HG03354 (cell line): Measurements from ENCODE around the gene TUBB2A.
"Not testable (repeated sequence)": the region's sequence is repeated elsewhere in the genome, so short reads cannot be mapped to it uniquely, and the experiment has no call there.

ENCODE experiments used
- ATAC-seq: cut with Tn5 transposase; IDR thresholded peaks from one replicate; pipeline ENCODE4 v1.9.1; 2021; ENCODE audit warnings: mild to moderate bottlenecking; ENCODE audit not compliant: unreplicated experiment, poor library complexity, severe bottlenecking

Gene TUBB2A

GRCh38 chr6:3157131-3157933 is at the start of gene TUBB2A:
TSS of gene TUBB2A (minus strand) at chr6:3157544. CDS start at chr6:3157463, 81 bp downstream.
- peak; percentile 80 for ATAC-seq

GRCh38 chr6:3206339-3207015 is 49.1 kb upstream of the TUBB2A start:
- ATAC-seq: no peak

DNA sequence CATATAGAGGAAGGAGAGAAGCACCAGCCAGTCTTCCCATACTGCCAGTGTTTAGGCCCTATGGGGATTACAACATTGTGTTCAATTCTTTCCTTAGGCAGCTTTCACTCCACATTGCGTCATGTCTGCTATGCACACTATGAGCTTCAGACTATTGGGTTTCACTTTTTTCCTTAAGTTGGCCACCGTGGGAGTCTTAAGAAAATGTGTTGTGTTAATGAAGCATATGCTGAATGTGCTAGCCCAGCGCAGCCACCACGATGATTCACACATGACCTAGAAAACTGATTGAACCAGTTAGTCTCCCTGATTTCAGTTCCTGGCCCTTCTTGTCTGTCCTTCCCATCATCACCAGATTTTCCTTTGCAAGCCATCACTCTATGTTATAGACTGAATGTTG is 48.6 kb upstream of the TUBB2A start:
- no peak for ATAC-seq

GRCh38 chr6:3204921-3205320 is 47.6 kb upstream of the TUBB2A start:
- ATAC-seq: no peak

DNA sequence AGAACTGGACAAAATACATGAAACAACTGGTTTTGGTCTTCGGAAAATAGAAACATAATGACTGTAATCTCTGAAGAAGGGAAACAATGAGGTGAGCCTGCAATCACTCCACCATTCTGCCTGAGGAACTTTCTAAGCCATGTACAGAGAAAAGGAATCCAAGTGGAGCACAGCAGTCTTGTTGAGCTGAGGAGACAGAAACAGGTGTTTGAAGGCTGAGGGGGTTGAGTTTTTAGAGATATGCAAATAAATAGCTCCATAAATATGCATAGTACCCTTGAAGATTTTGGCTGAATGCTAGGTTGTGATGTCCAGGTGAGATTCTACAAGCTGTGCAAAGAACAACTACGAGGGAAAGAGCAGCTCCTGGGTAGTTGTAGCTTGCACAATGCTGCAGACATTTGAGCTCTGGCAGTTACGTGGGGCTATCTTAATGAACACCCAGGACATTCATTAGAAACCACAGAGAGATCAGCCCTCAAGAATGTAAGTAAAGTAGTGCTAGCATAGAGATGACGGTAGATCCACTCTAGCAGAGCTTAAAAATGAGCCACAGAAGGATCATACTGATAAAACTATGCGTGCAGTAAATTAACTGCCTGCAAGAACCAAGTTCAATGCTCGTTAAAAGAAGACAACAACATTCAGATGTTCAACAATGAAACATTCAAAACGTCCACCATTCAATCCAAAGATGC is 45.8 kb upstream of the TUBB2A start:
- no peak for ATAC-seq

- no peak for ATAC-seq
Measured at GRCh38 chr6:3201388-3201787, 44.0 kb upstream of the TUBB2A start.

DNA sequence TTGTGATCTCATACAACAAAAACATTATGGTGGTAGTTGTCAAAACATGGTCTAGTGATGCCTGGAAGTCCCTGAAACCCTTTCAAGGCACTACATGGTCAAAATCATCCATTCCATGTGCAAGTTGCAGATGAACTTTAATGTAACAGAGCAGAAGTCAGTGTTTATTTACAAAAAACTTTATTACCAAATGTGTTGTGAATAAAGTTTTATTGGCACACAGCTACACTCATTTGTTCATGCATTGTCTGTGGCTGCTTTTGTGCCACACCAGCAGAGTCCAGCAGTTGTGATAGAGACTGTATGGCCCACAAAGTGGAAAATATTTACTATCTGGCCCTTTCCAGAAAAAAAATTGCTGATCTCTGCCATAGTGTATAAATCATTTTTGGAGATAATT is 43.3 kb upstream of the TUBB2A start:
- ATAC-seq: no peak

DNA sequence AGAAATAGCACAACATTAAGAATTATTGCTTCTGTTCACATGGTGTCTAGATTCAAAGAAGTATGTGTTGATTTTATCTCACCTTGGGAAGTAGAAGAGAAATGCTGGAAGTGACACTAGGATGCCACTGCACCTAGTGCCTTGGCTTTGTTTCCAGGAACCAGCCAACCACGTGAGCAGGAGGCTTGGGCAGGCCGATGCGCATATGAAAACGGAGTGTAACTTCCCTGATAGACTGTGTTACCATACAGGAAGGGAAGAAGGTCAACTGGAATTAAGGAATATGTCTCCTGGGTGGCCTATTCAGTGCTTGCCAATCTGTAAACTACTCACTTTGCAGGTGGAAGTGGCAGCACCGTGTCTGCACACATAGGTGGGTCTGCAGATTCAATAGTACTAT is 42.0 kb upstream of the TUBB2A start:
- ATAC-seq: no peak

- ATAC-seq: not testable (repeated sequence)
Measured at GRCh38 chr6:3197734-3198133, 40.4 kb upstream of the TUBB2A start.

GRCh38 chr6:3196770-3197169 is 39.4 kb upstream of the TUBB2A start:
- ATAC-seq: no peak

DNA sequence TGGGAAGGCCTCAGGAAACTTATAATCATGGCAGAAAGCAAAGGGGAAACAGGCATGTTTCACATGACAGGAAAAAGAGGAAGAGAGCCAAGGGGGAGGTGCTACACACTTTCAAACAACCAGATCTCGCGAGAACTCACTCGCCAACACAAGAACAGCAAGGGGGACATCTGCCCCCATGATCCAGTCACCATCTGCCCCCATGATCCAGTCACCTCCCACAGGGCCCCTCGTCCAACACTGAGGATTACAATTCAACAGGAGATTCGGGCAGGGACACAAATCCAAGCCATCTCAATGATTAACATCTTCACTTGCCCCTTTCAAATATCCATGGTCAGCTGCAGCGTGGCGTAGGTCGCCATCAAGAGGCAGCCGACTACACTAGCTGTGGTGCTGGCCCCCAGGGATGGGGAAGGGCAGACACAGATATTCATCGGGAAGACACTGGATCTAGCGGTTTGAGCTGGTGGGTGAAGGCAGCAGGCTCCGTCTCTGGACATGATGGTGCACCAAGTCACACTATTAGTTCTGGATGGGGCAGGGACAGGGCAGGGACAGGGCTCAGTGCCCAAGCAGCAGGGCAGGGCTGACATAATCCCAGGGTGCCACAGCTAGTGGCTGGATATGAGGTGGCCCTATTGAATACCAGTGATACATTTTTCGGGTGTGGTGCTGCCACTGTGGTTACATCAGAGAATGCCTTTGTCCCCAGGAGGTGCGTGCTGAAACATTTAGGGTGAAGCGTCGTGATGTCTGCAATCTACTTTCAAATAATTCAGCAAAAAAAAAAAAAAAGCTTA is 38.6 kb upstream of the TUBB2A start:
- no peak for ATAC-seq

DNA sequence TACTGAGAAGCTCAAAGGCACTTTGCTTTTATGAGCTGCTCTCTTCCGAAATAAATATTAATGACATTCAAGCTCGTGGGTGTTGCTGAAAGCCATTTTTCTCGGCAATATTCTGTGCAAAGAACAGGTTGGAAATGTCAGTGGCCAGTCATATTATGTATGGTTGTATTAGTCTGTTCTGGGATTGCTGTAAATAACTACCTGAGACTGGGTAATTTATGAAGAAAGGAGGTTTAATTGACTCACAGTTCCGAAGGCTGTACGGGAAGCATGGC is 38.0 kb upstream of the TUBB2A start:
- ATAC-seq: no peak

DNA sequence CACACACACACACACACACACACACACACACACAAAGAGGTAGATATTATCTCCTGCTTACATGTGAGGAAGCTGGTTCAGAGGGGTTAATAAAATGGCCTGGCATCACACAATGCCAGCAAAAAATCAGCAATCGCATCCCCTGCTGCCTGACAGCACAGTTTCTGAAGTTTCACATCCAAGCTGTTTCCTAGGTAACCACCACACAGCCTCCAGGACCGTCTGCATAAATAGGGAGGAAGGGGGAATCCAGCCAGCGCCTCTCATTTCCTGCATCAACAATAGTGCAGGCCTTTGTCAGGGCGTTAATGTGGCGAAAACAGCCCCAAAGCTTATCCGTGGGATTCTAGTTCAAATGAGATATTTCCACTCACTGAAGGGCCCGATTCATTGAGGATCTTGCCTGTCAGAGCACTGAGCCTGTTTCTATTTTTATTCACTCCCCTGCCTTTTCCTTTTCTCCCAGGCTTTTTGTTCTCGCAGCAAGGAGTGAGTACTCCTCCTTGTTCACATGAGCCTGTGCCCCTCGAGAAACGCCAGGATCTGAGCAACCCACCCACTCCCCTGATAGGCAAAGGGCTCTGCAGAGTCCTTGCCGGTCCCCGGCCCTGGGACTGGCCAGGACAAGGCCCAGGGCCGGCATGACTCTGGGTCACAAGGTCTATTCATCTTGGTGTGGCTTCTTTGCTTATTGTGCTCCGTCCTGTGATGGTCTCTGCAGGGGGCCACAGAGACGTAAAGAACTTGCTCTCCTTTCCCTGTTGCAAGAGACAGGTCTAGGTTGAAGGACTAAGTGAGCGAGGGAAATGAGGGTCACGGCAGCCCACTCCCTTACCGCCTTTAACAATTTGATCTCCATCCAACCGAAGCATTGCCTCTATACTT is 37.4 kb upstream of the TUBB2A start:
- ATAC-seq: no peak

GRCh38 chr6:3193102-3193849 is 35.9 kb upstream of the TUBB2A start:
- no peak for ATAC-seq

DNA sequence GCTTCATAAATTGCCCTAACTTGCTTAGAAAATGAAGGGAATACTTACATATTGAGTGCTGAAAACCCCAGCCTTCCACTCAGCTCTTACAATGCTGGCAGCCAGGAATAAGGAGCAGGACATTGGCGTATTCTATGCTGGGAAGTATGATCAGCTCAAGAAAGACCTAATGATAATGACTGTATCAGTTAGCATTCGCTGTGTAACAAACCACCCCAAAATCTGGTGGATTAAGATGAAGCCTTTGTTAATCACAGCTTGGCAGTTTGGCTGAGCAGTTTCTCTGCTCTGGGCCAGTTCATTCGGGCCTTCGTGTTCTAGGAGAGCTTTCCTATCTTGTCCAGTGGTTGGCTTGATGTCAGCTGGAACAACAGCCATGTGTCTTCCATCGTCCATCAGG is 33.4 kb upstream of the TUBB2A start:
- no peak for ATAC-seq

DNA sequence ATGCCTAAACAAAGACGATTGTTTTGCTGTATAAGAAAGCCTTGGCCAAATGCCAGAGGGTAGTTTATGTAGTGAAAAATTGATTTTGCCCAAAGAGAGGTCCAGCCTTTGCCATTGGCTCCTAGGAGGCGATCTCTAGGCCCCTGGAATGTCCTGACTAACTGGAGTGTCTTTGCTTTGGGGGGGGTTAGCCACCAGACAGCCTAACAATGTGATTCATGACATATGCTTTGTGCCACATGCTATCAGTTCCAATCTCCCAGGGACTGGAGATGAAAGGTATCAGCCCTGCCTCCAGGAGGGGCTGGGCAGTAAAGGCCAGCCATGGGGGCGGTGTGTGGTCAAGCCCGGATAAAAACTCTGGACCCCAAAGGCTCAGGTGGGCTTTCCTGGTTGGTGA is 32.7 kb upstream of the TUBB2A start:
- ATAC-seq: no peak

DNA sequence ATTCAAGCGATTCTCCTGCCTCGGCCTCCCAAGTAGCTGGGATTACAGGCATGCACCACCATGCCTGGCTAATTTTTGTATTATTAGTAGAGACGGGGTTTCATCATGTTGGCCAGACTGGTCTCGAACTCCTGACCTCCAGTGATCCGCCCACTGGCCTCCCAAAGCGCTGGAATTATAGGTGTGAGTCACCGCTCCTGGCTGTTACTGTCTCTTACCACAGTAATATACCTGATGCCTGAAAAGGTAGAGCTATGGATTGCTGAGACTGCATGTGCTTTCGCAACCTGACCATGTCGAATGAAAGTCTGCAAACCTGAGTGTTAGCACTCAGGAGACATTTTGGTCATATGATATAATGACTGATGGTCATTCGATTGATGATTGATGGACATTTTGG is 31.8 kb upstream of the TUBB2A start:
- ATAC-seq: not testable (repeated sequence)

GRCh38 chr6:3188262-3188661 is 30.9 kb upstream of the TUBB2A start:
- no peak for ATAC-seq

- ATAC-seq: no peak
Measured at GRCh38 chr6:3186974-3187382, 29.6 kb upstream of the TUBB2A start.
